ENCODE data around the gene GTF3C5. TPM values are rescaled to one million over a fixed set of nuclear protein-coding genes. Genes with fewer than 3 reads are reported as not detected.

GTF3C5 gene
- total RNA-seq = 10 to 100 TPM; 89.3 to 95.7 TPM

GRCh38 chr9:133030317-133031129 lies at the start of gene GTF3C5:
TSS of gene GTF3C5 (plus strand) at chr9:133030997. CDS start at chr9:133031012, 15 bp downstream.
- peak within 1 kb of the TSS; percentile 93 for H3K4me3 Mint-ChIP-seq
- peaks cover 34% of the 10 kb centered on the region for H3K4me1 Mint-ChIP-seq (ENCODE audit: low read depth)
- CTCF ChIA-PET = interaction anchor here (0.7 to 5.1 kb wide), 14 partner anchors 8 to 261 kb away, joined by 3 to 73 read pairs (median 3); no protein-coding TSS in a partner anchor
- H3K9me3 Mint-ChIP-seq (ENCODE audit: insufficient read depth) = no peaks in the 10 kb centered on the region
- peaks cover 30% of the 10 kb centered on the region for H3K36me3 Mint-ChIP-seq (ENCODE audit: low read depth)
- POLR2A ChIA-PET = interaction anchor here (0.8 to 2.4 kb wide), 24 partner anchors 8 to 346 kb away, joined by 3 to 18 read pairs (median 4); no protein-coding TSS in a partner anchor
- H3K27me3 Mint-ChIP-seq (ENCODE audit: low read depth) = no peaks in the 10 kb centered on the region
- ATAC-seq (peak; percentile 98), DNase-seq (peak; percentile 96)
- peak within 1 kb of the TSS; percentile 93 for H3K27ac Mint-ChIP-seq

- no peak overlapping the region for H3K4me3 Mint-ChIP-seq
- no peaks in the 10 kb centered on the region for H3K36me3 Mint-ChIP-seq (ENCODE audit: low read depth)
- POLR2A ChIA-PET = no interaction called here
- DNase-seq = no peak
- no peaks in the 10 kb centered on the region for H3K9me3 Mint-ChIP-seq (ENCODE audit: insufficient read depth)
- CTCF ChIA-PET = interaction anchor here (1.8 kb wide), 1 partner anchor 39 kb away, joined by 8 read pairs; no protein-coding TSS in a partner anchor
- ATAC-seq = no peak
- peaks cover 49% of the 10 kb centered on the region for H3K27me3 Mint-ChIP-seq (ENCODE audit: low read depth)
- H3K4me1 Mint-ChIP-seq (ENCODE audit: low read depth) = peaks cover 5% of the 10 kb centered on the region
- no peak overlapping the region for H3K27ac Mint-ChIP-seq
Observed at GRCh38 chr9:132982458-132982857, 48.3 kb upstream of the GTF3C5 start.

GRCh38 chr9:132983491-132984201 lies 47.2 kb upstream of the GTF3C5 start:
- CTCF ChIA-PET = no interaction called here
- Mint-ChIP-seq H3K27me3 (ENCODE audit: low read depth) (peaks cover 40% of the 10 kb centered on the region), H3K4me3 (no peak overlapping the region), H3K4me1 (ENCODE audit: low read depth) (peaks cover 2% of the 10 kb centered on the region), H3K36me3 (ENCODE audit: low read depth) (no peaks in the 10 kb centered on the region), H3K9me3 (ENCODE audit: insufficient read depth) (no peaks in the 10 kb centered on the region), H3K27ac (no peak overlapping the region)
- DNase-seq (no peak), ATAC-seq (no peak)
- POLR2A ChIA-PET = no interaction called here

GRCh38 chr9:132984202-132985070 lies 46.4 kb upstream of the GTF3C5 start:
- Mint-ChIP-seq H3K4me1 (ENCODE audit: low read depth) (no peaks in the 10 kb centered on the region), H3K4me3 (no peak overlapping the region), H3K27ac (no peak overlapping the region), H3K36me3 (ENCODE audit: low read depth) (no peaks in the 10 kb centered on the region), H3K9me3 (ENCODE audit: insufficient read depth) (no peaks in the 10 kb centered on the region), H3K27me3 (ENCODE audit: low read depth) (peaks cover 34% of the 10 kb centered on the region)
- ChIA-PET POLR2A (no interaction called here), CTCF (interaction anchor here (2.2 kb wide), 1 partner anchor 38 kb away, joined by 8 read pairs; no protein-coding TSS in a partner anchor)
- ATAC-seq = no peak
- DNase-seq = no peak

- ChIA-PET POLR2A (no interaction called here), CTCF (interaction anchor here (2.2 kb wide), 1 partner anchor 37 kb away, joined by 8 read pairs; no protein-coding TSS in a partner anchor)
- no peak overlapping the region for H3K4me3 Mint-ChIP-seq
- no peaks in the 10 kb centered on the region for H3K9me3 Mint-ChIP-seq (ENCODE audit: insufficient read depth)
- ATAC-seq (no peak), DNase-seq (no peak)
- H3K27me3 Mint-ChIP-seq (ENCODE audit: low read depth) = peaks cover 29% of the 10 kb centered on the region
- no peaks in the 10 kb centered on the region for H3K36me3 Mint-ChIP-seq (ENCODE audit: low read depth)
- no peaks in the 10 kb centered on the region for H3K4me1 Mint-ChIP-seq (ENCODE audit: low read depth)
- no peak overlapping the region for H3K27ac Mint-ChIP-seq
Observed at GRCh38 chr9:132985071-132985350, 45.8 kb upstream of the GTF3C5 start.

GRCh38 chr9:132985489-132985888 lies 45.3 kb upstream of the GTF3C5 start:
- ChIA-PET CTCF (interaction anchor here (2.2 kb wide), 1 partner anchor 37 kb away, joined by 8 read pairs; no protein-coding TSS in a partner anchor), POLR2A (no interaction called here)
- Mint-ChIP-seq H3K36me3 (ENCODE audit: low read depth) (no peaks in the 10 kb centered on the region), H3K4me1 (ENCODE audit: low read depth) (no peaks in the 10 kb centered on the region), H3K4me3 (no peak overlapping the region), H3K9me3 (ENCODE audit: insufficient read depth) (no peaks in the 10 kb centered on the region), H3K27me3 (ENCODE audit: low read depth) (peaks cover 28% of the 10 kb centered on the region), H3K27ac (no peak overlapping the region)
- no peak for ATAC-seq
- DNase-seq = no peak

GRCh38 chr9:132986114-132986513 lies 44.7 kb upstream of the GTF3C5 start:
- Mint-ChIP-seq H3K9me3 (ENCODE audit: insufficient read depth) (no peaks in the 10 kb centered on the region), H3K4me1 (ENCODE audit: low read depth) (peaks cover under 1% of the 10 kb centered on the region), H3K27me3 (ENCODE audit: low read depth) (peaks cover 21% of the 10 kb centered on the region), H3K27ac (no peak overlapping the region), H3K4me3 (no peak overlapping the region), H3K36me3 (ENCODE audit: low read depth) (no peaks in the 10 kb centered on the region)
- POLR2A ChIA-PET = no interaction called here
- DNase-seq (no peak), ATAC-seq (no peak)
- CTCF ChIA-PET = interaction anchor here (2.2 kb wide), 1 partner anchor 36 kb away, joined by 8 read pairs; no protein-coding TSS in a partner anchor

- no peak for DNase-seq
- ATAC-seq = no peak
- CTCF ChIA-PET = interaction anchor here (2.0 kb wide), 1 partner anchor 8 kb away, joined by 9 read pairs; the partner anchor contains the start of gene GFI1B
Observed at GRCh38 chr9:132986640-132987620, 43.9 kb upstream of the GTF3C5 start.

GRCh38 chr9:132988244-132989013 lies 42.4 kb upstream of the GTF3C5 start:
- CTCF ChIA-PET = interaction anchor here (1.3 to 2.0 kb wide), 2 partner anchors 10 to 34 kb away, joined by 3 to 9 read pairs; partner anchors contain the start of gene GFI1B
- ATAC-seq (no peak), DNase-seq (no peak)
- H3K9me3 Mint-ChIP-seq (ENCODE audit: insufficient read depth) = no peaks in the 10 kb centered on the region
- no peaks in the 10 kb centered on the region for H3K36me3 Mint-ChIP-seq (ENCODE audit: low read depth)
- H3K4me1 Mint-ChIP-seq (ENCODE audit: low read depth) = peaks cover 17% of the 10 kb centered on the region
- POLR2A ChIA-PET = no interaction called here
- H3K27me3 Mint-ChIP-seq (ENCODE audit: low read depth) = peaks cover 22% of the 10 kb centered on the region
- no peak overlapping the region for H3K4me3 Mint-ChIP-seq
- no peak overlapping the region for H3K27ac Mint-ChIP-seq

More at GRCh38 chr9:132986640-132987620, 43.9 kb upstream of the GTF3C5 start:
- Mint-ChIP-seq H3K27me3 (ENCODE audit: low read depth) (peaks cover 19% of the 10 kb centered on the region), H3K4me1 (ENCODE audit: low read depth) (peaks cover 9% of the 10 kb centered on the region), H3K36me3 (ENCODE audit: low read depth) (no peaks in the 10 kb centered on the region), H3K9me3 (ENCODE audit: insufficient read depth) (no peaks in the 10 kb centered on the region), H3K4me3 (no peak overlapping the region), H3K27ac (no peak overlapping the region)
- POLR2A ChIA-PET = no interaction called here

- H3K36me3 Mint-ChIP-seq (ENCODE audit: low read depth) = no peaks in the 10 kb centered on the region
- ChIA-PET CTCF (interaction anchor here (1.3 to 2.0 kb wide), 2 partner anchors 10 to 33 kb away, joined by 3 to 9 read pairs; partner anchors contain the start of gene GFI1B), POLR2A (no interaction called here)
- no peak for DNase-seq
- ATAC-seq = no peak
- peaks cover 19% of the 10 kb centered on the region for H3K4me1 Mint-ChIP-seq (ENCODE audit: low read depth)
- H3K4me3 Mint-ChIP-seq = no peak overlapping the region
- peaks cover 22% of the 10 kb centered on the region for H3K27me3 Mint-ChIP-seq (ENCODE audit: low read depth)
- no peak overlapping the region for H3K27ac Mint-ChIP-seq
- H3K9me3 Mint-ChIP-seq (ENCODE audit: insufficient read depth) = no peaks in the 10 kb centered on the region
Observed at GRCh38 chr9:132989014-132989310, 41.8 kb upstream of the GTF3C5 start.
